ENCODE data around the gene CORT. TPM values are rescaled to one million over a fixed set of nuclear protein-coding genes. Genes with fewer than 3 reads are reported as not detected.
A peak's percentile ranks its signal among the peaks of the same experiment; 100 is the strongest.

The CORT gene
- total RNA-seq, 1 donor from 2014 or later = not detected

DNA sequence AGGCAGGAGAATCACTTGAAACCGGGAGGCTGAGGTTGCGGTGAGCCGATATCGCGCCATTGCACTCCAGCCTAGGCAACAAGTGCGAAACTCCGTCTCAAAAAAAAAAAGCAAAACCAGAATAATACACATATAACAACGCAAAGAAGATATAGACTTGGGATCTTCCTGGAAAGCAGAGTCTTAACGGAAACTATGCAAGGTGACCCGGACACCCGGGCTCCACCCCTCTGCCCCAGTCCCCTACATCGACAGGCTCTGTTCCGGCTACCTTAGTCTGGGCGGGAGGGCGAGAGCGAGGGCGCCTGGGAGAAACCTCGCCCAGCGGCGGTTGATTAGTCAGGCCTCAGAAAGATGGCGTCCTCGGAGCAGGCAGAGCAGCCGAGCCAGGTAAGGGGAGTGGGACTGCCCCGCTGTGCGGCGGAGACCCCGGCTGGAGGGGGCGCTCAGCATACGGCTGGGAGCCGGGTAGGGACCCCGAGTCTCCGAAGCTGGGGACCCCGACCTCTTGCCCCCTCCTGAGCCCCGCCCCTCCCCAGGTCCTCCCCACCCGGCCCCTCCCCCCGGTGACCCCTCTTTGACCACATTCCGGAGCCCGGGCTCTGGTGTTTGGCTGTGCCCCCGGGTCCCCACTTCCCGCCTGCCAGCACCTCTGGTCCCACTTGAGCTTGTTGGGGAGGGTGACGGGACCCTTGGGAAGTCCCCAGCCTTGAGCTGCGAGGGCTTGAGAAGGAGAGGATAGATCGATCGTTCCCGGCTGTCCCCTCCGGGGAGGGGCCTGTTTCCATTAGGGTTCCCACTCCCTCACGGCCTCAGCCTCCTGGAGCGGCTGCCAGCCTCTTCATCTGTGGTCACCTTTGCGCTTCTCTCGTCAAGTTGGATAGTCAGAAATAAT lies 25.0 kb downstream of the CORT start, which contains the start of gene PEX14:
Gene PEX14 (plus strand): TSS at position 338 of the 895 bp plus-strand sequence. CDS start 17 bp downstream, at position 355.
- peak; percentile 95 for DNase-seq (ENCODE audit: low spot score)

DNA sequence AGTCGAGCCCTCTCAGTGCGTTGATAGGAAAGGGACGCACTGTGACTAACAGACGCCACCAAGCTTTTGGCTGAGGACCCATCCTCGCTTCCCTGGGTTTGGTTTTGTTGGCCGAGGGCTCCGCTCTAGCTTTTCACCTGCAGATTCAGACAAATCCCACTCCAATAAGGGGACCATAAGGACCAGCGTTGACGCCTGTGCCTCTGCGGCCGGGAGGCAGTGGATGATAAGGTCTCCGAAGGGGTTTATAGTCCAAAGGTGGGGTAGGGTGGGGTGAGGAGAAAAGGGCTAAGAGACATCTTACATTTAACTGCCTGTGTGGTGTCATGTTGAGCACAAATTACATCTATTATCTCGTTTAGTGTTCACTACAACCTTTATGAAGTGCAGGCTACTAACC lies 25.7 kb downstream of the CORT start:
- no peak for DNase-seq (ENCODE audit: low spot score)

GRCh38 chr1:10479296-10479695 lies 29.5 kb downstream of the CORT start:
- DNase-seq (ENCODE audit: low spot score) = no peak

DNA sequence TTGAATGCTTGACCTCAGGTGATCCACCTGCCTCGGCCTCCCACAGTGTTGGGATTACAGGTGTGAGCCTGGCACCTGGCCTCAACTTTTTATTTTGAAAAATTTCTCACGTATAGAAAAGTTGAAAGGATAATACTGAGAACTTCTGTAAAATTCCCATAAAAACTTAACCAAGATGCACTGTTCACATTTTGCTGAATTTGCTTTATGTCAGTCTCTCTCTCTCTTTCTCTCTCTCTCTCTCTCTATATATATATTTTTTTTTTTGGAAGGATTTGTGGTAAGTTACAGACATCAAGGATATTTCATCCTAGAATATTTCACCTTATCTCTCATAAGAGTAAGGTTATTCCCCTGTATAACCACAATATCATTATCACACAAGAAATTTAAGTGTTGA lies 30.8 kb downstream of the CORT start:
- DNase-seq (ENCODE audit: low spot score) = no peak

DNA sequence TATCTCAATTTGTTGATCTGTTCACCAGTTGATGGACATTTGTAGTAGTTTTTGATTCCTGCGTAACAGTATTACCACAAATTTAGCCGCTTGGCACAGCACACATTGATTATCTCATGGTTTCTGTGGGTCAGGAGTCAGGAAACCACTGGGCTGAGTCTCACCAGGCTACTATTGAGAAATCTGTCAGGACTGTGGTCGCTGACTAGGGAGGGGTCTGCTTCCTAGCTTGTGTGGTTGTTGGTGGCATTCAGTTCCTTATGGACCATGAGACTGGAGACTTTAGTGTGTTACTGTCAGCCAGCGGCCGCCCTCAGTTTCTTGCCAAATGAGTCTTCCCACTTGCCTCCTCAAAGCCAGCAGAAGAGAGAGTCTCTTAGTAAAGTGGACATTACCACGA lies 34.7 kb downstream of the CORT start:
- no peak for DNase-seq (ENCODE audit: low spot score)

DNA sequence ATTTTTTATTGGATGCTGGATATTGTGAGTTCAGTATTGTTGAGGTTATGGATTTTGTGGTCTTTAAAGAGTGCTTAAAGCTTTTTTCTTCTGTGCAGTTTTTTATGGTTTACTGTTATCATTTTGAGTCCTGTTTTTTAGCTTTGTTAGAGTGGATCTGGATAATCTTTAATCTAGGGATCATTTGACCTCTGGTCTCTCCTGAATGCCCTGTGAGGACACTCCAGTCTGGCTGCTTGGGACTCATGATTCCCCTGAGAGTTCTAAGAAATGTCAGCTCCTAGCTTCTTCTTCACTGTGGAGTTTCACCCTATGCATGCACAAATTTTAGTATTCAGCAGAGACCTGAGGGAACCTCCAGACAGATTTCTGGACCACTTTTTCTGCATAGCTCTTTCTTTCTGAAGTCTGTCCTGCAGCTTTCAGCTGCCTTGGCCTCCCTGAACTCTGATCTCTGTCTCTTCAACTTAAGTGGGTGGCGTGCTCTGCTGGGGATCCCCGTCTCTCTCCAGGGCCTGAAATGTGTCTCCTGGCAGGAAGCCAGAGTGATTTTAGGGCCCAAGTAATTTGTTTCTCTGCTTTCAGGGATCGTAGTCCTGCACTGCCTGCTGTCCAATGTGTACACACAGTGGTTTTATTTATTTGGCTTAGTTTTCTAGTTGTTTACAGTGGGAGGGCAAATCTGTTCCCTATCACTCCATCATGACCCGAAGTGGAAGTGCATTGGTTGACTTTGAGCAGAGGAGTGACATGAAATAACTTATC lies 39.6 kb downstream of the CORT start:
- DNase-seq (ENCODE audit: low spot score) = no peak

- DNase-seq (ENCODE audit: low spot score) = no peak
Measured at GRCh38 chr1:10490286-10490970, 40.6 kb downstream of the CORT start.

DNA sequence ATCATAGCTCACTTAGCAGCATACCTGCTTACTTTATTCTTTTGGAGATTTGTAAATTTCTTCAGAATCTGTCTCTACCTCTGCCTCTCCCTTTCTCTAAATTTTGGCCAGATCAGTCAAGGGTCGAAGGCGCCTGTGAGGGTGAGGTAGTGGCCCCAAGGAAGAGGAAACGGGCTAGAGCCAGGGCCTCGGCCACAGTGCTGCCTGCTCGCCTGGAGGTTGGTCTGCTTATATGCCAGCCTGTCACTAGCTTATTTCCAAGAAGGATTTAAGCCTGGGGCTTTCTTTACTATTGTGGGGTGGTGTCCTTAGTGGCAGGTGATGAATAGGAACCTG lies 44.6 kb downstream of the CORT start:
- DNase-seq (ENCODE audit: low spot score) = no peak

GRCh38 chr1:10494754-10495474 lies 45.1 kb downstream of the CORT start:
- DNase-seq (ENCODE audit: low spot score) = peak; percentile 93

DNA sequence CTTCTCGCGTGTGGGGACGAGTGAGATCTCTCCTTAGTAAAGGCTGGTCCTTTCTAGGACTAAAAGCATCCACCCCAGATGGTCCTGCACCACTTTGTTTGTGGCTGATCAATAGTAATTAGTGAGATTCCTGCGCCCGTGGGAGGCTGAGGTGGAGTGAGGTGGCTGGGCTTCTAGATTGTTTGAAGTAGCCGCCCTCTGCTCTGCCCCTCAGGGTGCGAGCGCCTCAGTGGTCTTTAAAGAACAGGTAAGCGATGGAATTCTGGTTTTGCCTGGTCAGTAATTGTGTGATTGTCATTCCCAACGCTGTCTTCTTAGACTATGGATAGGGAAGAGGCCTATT lies 45.6 kb downstream of the CORT start:
- no peak for DNase-seq (ENCODE audit: low spot score)

DNA sequence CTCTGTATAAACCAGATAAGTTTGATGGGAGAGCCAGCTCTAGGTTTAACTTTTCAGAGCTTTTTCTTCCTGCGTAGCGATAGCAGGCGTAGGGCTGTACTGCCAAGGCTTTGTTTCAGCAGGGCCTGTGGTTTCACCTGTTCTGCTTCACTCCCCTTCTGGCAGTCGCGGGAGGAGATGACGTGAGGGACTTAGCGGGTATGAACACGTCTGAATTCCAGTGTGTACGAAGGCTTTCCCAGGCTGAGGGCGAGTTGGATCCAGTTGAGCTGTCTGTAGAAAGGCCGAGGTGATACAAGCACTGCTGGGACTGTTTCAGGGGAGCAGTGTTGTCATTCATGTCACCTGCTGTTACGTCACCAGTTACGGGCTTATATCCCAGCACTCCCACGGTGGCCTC lies 46.1 kb downstream of the CORT start:
- DNase-seq (ENCODE audit: low spot score) = no peak

- no peak for DNase-seq (ENCODE audit: low spot score)
Measured at GRCh38 chr1:10497109-10497508, 47.3 kb downstream of the CORT start.

- no peak for DNase-seq (ENCODE audit: low spot score)
Measured at GRCh38 chr1:10498231-10498630, 48.4 kb downstream of the CORT start.

Other genes starting within 250 kb of the CORT start
- gene KIF1B, start 239.5 kb upstream of the CORT start, total RNA-seq = 59.3 TPM
- 434 TPM for gene PGD, start 51.0 kb upstream of the CORT start, total RNA-seq
- gene CENPS, start 19.6 kb upstream of the CORT start, total RNA-seq = 6.7 TPM
- gene DFFA, start 22.5 kb downstream of the CORT start, total RNA-seq = 33.8 TPM
- 35.4 TPM for gene PEX14, start 24.9 kb downstream of the CORT start, total RNA-seq